Loucy (cell line): ENCODE results near the gene NXN.

ENCODE experiments used
- H2AFZ ChIP-seq: fragments of 200-600 bp; sonication (generic); 2 replicates; pipeline ENCODE4 v1.6.0; 2016; ENCODE audit warnings: antibody characterized with exemption, mild to moderate bottlenecking, low read length, moderate library complexity
- H3F3A ChIP-seq: fragments of 200-600 bp; 2 replicates; pipeline ENCODE4 v1.6.0; 2016; ENCODE audit warnings: antibody characterized with exemption, low read depth, mild to moderate bottlenecking
- H3K27me3 ChIP-seq: fragments of 200-600 bp; sonication (generic); 2 replicates; pipeline ENCODE4 v1.6.1; 2014; ENCODE audit warnings: low read length, mild to moderate bottlenecking; ENCODE audit not compliant: insufficient read depth, poor library complexity, severe bottlenecking
- H3K36me3 ChIP-seq: fragments of 200-600 bp; sonication (generic); 2 replicates; pipeline ENCODE4 v1.6.1; 2016; ENCODE audit warnings: low read length; ENCODE audit not compliant: insufficient read depth
- H3K4me1 ChIP-seq: fragments of 200-600 bp; sonication (generic); 2 replicates; pipeline ENCODE4 v1.5.1; 2014; ENCODE audit warnings: low read length, mild to moderate bottlenecking; ENCODE audit not compliant: insufficient read depth, poor library complexity, severe bottlenecking
- H3K4me2 ChIP-seq: fragments of 200-600 bp; sonication (generic); 2 replicates; pipeline ENCODE4 v1.6.0; 2014; ENCODE audit warnings: antibody characterized with exemption, low read length, low read depth, mild to moderate bottlenecking; ENCODE audit not compliant: poor library complexity, severe bottlenecking
- H3K4me3 ChIP-seq: fragments of 200-600 bp; sonication (generic); 2 replicates; pipeline ENCODE4 v1.5.1; 2014; ENCODE audit warnings: low read length, mild to moderate bottlenecking, mixed read lengths; ENCODE audit not compliant: poor library complexity, severe bottlenecking
- H3K79me2 ChIP-seq: fragments of 200-600 bp; sonication (generic); 2 replicates; pipeline ENCODE4 v1.6.1; 2014; ENCODE audit warnings: low read length; ENCODE audit not compliant: insufficient read depth
- H3K9ac ChIP-seq: fragments of 200-600 bp; sonication (generic); 2 replicates; pipeline ENCODE4 v1.6.0; 2014; ENCODE audit warnings: mild to moderate bottlenecking, low read depth, low read length, moderate library complexity; ENCODE audit not compliant: poor library complexity, severe bottlenecking
- H3K9me2 ChIP-seq: fragments of 200-600 bp; sonication (generic); replicated peaks from 2 replicates; pipeline ENCODE4 v1.6.1; 2016; ENCODE audit warnings: low read depth, low read length, mixed read lengths
- H3K9me3 ChIP-seq: fragments of 200-600 bp; sonication (generic); 2 replicates; pipeline ENCODE4 v1.6.1; 2014; ENCODE audit warnings: mild to moderate bottlenecking, antibody characterized with exemption, low read length, low read depth; ENCODE audit not compliant: insufficient read depth
- H4K20me1 ChIP-seq: fragments of 200-600 bp; sonication (generic); 2 replicates; pipeline ENCODE4 v1.6.0; 2014; ENCODE audit warnings: antibody characterized with exemption, low read length, mild to moderate bottlenecking; ENCODE audit not compliant: insufficient read depth, poor library complexity, severe bottlenecking
- EZH2phosphoT487 ChIP-seq: fragments of 200-600 bp; IDR thresholded peaks from 2 replicates; pipeline ENCODE4 v1.6.1; 2018; ENCODE audit warnings: antibody characterized with exemption, mild to moderate bottlenecking, moderate library complexity, borderline replicate concordance
- TF ChIP-seq, protein P1 (sequence below): fragments of 200-600 bp; sonication (generic); conservative IDR thresholded peaks from 2 replicates; pipeline ENCODE4 v1.5.1; 2014; ENCODE audit warnings: mild to moderate bottlenecking, antibody characterized with exemption, low read length

The NXN gene

DNA sequence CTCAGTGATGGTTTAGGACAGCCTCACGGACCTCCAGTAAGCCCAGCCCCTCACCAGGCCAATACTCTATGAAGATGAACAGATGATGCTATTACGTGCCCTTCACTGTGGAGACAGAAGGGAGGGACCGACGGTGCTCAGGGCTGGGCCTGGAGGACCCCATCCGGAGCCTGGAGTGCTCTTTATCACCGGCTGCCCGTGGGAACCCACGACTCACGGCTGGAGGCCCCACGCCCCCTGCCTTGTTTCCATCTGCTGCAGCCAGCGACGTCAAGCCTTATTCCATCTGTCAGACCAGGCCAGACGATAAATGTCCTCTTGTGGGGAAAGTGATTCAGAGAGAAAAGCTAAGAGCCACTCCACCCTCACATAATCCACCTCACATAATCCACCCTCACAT, 13.4 kb upstream of the NXN start:
- Histone ChIP-seq H3K79me2 (peaks cover 8% of the 10 kb centered on the region), H3K4me3 (no peak overlapping the region), H3K27me3 (no peaks in the 10 kb centered on the region), H2AFZ (no peak overlapping the region), H3K4me1 (peaks cover 2% of the 10 kb centered on the region), H3K36me3 (no peaks in the 10 kb centered on the region), H3K9me3 (peaks cover 13% of the 10 kb centered on the region; the same call in 1 of the 2 replicates), H3F3A (no peaks in the 10 kb centered on the region), H4K20me1 (no peaks in the 10 kb centered on the region), H3K9ac (no peak overlapping the region), H3K9me2 (no peaks in the 10 kb centered on the region), H3K4me2 (no peak overlapping the region)
- no peak for TF ChIP-seq EZH2phosphoT487
- TF ChIP-seq, protein P1, sequence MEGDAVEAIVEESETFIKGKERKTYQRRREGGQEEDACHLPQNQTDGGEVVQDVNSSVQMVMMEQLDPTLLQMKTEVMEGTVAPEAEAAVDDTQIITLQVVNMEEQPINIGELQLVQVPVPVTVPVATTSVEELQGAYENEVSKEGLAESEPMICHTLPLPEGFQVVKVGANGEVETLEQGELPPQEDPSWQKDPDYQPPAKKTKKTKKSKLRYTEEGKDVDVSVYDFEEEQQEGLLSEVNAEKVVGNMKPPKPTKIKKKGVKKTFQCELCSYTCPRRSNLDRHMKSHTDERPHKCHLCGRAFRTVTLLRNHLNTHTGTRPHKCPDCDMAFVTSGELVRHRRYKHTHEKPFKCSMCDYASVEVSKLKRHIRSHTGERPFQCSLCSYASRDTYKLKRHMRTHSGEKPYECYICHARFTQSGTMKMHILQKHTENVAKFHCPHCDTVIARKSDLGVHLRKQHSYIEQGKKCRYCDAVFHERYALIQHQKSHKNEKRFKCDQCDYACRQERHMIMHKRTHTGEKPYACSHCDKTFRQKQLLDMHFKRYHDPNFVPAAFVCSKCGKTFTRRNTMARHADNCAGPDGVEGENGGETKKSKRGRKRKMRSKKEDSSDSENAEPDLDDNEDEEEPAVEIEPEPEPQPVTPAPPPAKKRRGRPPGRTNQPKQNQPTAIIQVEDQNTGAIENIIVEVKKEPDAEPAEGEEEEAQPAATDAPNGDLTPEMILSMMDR: no peak

DNA sequence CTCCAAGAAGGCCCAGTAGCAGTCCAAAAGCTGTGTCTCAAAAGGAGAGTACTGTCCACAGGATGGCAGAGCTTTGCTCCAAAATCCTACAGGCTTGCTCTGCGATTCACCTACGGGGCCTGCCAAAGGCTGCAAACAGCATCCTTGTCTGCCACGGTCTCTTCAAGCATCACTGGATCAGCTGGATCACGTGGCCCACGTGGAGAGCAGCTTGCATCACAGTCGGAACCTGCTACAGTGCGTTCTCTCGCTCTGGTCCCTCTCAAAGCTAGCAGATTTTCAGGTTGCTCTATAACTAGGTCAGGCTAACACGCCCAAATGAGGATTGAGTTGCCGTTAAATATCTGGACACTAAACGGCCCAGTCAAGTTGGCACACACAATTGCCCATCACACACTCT, 9.0 kb upstream of the NXN start:
- TF ChIP-seq, protein P1: no peak
- TF ChIP-seq EZH2phosphoT487: no peak
- Histone ChIP-seq H3K27me3 (no peaks in the 10 kb centered on the region), H2AFZ (no peak overlapping the region)

DNA sequence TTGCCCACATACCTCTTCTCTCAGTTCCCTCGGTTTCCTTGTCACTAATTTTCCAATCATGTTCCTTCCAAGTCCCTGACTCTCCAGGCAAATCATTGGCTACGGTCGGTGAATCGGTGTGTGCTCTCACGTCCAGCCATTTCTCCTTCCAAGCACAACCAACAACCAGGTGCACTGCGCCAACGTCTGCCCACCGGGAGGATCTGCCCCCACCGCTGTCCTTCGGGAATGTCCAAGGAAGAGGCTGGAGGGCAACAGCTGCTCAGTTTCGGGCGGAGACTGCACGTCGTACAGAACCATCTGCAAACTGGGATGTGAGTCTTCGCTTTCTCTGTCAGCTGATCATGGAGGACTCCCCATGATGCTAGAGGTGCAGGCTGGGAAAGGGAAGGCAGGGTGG, 8.4 kb upstream of the NXN start:
- Histone ChIP-seq H3K27me3 (no peaks in the 10 kb centered on the region), H3K36me3 (no peaks in the 10 kb centered on the region), H2AFZ (no peak overlapping the region), H3K4me3 (no peak overlapping the region), H3F3A (no peaks in the 10 kb centered on the region), H3K9me2 (no peaks in the 10 kb centered on the region), H3K4me1 (no peaks in the 10 kb centered on the region), H3K79me2 (no peaks in the 10 kb centered on the region), H4K20me1 (no peaks in the 10 kb centered on the region), H3K9me3 (peaks cover 7% of the 10 kb centered on the region; the same call in 1 of the 2 replicates), H3K4me2 (no peak overlapping the region), H3K9ac (no peak overlapping the region)
- TF ChIP-seq, protein P1: no peak
- TF ChIP-seq EZH2phosphoT487: no peak

More for the DNA sequence above, 9.0 kb upstream of the NXN start:
- H3K9me2 ChIP-seq: no peaks in the 10 kb centered on the region
- no peak overlapping the region for H3K4me2 ChIP-seq
- H3K79me2 ChIP-seq: no peaks in the 10 kb centered on the region
- no peaks in the 10 kb centered on the region for H3K36me3 ChIP-seq
- H3K9ac ChIP-seq: no peak overlapping the region
- H3K4me1 ChIP-seq: no peaks in the 10 kb centered on the region
- H3K4me3 ChIP-seq: no peak overlapping the region
- H4K20me1 ChIP-seq: no peaks in the 10 kb centered on the region
- peaks cover 7% of the 10 kb centered on the region; the same call in 1 of the 2 replicates for H3K9me3 ChIP-seq
- H3F3A ChIP-seq: no peaks in the 10 kb centered on the region
